NCI-H82 treated with DMSO at 0.1 percent for 48 hours (cell line): ENCODE measurements around the gene KLC1.
"Not testable (repeated sequence)": the region's sequence is repeated elsewhere in the genome, so short reads cannot be mapped to it uniquely, and the experiment has no call there.

Experiments used
- DNase-seq: peaks from one replicate; lab custom pipeline; 2025; ENCODE audit not compliant: unreplicated experiment; lab: John Stamatoyannopoulos, UW

KLC1 gene

DNA sequence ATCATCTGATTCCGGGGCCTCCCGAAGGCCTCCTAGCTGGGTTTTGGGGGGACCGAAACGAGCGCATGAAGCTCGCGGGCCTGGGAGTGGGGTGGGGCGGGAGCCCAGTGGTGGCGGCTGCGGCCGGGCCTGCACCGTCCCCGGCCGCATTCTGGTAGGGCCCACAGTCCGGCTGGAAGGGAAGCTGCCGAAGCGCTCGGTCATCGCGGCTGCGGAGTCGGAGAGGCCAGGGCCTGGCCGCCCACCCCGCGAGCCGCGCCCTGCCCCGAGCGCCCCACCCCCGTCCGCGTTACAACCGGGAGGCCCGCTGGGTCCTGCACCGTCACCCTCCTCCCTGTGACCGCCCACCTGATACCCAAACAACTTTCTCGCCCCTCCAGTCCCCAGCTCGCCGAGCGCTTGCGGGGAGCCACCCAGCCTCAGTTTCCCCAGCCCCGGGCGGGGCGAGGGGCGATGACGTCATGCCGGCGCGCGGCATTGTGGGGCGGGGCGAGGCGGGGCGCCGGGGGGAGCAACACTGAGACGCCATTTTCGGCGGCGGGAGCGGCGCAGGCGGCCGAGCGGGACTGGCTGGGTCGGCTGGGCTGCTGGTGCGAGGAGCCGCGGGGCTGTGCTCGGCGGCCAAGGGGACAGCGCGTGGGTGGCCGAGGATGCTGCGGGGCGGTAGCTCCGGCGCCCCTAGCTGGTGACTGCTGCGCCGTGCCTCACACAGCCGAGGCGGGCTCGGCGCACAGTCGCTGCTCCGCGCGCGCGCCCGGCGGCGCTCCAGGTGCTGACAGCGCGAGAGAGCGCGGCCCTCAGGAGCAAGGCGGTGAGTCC is at the start of gene KLC1:
TSS of gene KLC1 (plus strand) at position 528 of the 819 bp plus-strand sequence. CDS start 25,354 bp downstream, outside the sequence.
- no peak for DNase-seq

GRCh38 chr14:103581206-103581605 is 47.8 kb upstream of the KLC1 start:
- DNase-seq: no peak

GRCh38 chr14:103581954-103582703 is 46.9 kb upstream of the KLC1 start:
- no peak for DNase-seq

- DNase-seq: no peak
These were observed 44.6 kb upstream of the KLC1 start for GRCh38 chr14:103584326-103584915.

- no peak for DNase-seq
These were observed 35.4 kb upstream of the KLC1 start for GRCh38 chr14:103593577-103593976.

DNA sequence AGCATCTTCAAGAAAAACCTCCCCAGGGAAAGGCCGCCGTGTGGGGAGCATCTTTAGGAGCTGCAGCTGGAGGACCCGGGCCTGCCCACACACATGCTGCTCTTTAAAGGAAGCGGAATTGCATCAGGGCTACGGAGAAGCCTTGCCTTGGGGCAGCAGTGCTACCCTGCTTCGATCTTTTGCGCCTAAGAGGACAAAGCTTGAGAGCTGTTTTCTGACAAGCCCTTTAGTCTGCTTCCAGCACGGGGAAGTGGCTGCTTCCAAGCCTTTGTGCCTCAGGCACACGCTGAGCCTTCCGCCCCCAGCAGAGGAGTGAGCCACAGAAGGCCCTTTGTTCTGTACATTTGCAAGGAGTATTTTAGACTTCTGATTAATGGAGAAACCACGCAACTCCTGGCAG is 34.7 kb upstream of the KLC1 start:
- no peak for DNase-seq

DNA sequence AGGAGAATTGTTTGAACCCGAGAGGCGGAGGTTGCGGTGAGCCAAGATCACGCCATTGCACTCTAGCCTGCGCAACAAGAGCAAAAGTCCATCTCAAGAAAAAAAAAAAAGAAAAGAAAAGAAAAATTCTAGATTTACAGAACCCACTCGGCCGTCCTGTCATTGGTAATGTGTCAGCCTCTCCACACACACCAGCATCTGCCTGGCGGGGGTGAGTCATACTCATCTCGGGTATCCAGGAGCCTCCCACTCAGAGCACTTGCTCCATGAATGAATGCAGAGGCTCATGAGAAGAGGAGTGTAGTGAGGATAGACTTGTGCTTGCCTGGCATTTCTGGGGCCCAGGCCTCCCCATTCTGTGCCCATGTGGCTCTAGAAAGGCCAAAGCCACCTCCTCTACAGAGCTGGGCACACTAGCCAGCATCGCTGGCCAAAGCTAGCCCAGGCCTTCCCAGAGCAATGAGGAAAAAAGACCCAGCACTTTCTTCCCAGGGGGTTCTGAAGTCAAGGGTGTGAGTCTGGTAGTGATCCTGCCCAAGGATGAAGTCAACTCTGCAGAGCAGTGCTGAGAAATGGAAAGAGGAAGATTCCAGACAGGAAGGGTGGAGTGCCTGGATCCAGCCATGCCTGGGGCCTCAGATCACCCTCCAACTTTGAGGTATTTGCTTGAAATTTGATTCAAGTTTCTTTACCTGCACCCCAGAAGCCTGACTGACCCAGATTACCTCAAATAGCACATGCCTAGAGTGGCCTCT is 31.2 kb upstream of the KLC1 start:
- DNase-seq: no peak

GRCh38 chr14:103600503-103600902 is 28.5 kb upstream of the KLC1 start:
- no peak for DNase-seq

GRCh38 chr14:103604620-103605019 is 24.4 kb upstream of the KLC1 start:
- no peak for DNase-seq

DNA sequence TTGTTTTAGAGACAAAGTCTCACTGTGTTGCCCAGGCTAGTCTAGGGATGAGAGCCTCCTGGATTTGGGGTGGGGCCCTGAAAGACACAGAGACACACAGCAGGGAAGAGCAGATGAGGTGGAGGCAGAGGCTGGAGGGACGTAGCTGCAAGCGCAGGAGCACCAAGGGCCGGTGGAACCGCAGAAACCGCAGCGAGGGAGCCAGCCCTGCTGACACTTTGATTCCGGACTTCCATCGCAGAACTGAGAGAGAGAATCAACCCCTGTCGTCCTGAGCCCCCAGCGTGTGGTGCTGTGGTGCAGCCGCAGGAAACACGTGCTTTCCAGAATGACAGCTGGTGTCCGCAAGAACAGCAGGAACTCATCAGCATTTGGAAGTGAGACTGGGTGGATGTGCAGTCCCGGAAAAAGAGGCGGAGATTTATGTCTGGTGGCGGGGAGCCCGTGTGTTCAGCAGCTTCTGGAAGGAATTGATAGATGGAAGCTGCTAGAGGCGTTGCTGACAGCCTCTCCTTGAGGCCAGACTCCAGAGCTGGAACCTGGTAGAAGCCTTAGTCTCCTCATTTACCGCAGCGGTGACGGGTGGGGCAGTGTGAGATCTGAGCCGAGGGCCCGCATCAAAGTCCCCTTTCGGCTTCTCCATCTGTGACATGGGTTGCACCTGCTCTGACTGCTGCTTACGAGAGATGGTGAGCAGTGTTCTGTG is 21.9 kb upstream of the KLC1 start:
- DNase-seq: peak; percentile 71

GRCh38 chr14:103607822-103608221 is 21.2 kb upstream of the KLC1 start:
- DNase-seq: no peak

DNA sequence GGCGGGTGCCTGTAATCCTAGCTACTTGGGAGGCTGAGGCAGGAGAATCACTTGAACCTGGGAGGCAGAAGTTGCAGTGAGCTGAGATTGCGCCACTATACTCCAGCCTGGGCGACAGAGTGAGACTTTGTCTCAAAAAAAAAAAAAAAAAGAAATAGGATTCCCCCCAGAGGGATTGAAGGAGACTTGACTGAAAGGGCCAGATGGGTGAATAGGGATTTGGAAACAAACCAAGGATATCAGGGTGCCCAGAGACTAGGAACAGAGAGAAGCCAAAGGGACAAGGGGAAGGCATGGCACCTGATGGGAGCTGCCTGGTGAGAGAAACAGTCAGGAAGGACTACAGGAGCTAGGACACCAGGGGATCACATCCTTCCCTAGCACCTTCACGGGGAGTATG is 19.9 kb upstream of the KLC1 start:
- not testable (repeated sequence) for DNase-seq

DNA sequence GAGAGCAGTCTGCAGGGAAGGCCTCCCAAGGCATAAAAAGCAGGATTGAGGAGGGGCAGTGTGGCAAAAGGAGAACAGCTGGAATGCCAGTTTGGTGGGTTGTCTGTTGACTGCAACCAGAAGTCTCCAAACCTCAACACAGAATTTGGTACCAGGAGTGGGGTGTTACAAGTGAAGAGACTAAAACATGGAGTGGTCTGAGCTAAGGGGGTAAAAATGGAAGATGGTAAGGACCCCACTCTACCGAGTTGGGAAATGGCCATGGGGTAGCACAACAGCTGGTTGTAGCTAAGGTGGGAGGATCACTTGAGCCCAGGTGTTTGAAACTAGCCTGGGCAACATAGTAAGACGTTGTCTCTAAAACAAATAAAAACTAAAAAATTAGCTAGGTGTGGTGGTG is 17.8 kb upstream of the KLC1 start:
- no peak for DNase-seq

GRCh38 chr14:103613517-103613916 is 15.5 kb upstream of the KLC1 start:
- no peak for DNase-seq

DNA sequence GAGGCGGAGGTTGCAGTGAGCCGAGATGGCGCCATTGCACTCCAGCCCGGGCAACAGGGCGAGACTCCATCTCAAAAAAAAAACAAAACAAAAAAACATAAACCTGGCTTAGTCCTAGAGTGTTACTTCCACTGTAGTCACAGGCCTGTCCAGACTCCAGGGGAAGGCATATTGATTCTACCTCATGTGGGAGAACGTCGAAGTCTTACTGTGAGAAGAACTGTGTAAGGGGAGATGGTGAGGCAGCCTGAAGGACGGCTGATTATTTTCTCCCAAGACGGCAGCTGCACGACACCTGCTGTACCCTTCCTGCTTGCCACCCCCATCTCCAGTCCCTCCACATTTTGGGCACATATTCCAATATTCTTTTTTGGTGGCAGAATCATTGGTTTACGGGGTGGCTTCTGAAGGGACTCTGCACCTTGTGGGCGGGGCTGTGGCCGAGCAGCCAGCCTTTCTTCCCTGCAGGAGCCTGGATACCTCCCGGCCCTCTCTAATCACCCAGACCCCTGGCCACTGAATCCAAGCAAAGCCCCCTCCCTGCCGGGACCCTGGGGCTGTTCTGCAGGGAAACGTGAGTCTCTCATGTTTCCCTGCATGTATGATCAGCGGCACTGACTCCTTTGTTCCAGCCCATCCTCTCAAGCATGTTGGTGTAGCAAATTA is 12.2 kb upstream of the KLC1 start:
- no peak for DNase-seq

DNA sequence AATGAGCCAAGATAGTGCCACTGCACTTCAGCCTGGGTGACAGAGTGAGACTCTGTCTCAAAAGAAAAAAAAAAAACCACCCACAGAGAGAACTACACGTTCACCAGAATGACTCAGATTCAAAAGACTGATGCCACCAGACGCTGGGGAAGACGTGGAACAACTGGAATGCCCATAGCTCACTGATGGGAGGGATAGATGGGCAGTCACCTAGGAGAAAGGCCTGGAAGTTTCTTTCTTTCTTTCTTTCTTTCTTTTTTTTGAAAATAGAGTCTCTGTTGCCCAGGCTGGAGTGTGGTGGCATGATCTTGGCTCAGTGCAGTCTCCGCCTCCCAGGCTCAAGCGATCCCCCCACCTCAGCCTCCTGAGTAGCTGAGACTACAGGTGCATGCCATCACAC is 10.0 kb upstream of the KLC1 start:
- DNase-seq: no peak

DNA sequence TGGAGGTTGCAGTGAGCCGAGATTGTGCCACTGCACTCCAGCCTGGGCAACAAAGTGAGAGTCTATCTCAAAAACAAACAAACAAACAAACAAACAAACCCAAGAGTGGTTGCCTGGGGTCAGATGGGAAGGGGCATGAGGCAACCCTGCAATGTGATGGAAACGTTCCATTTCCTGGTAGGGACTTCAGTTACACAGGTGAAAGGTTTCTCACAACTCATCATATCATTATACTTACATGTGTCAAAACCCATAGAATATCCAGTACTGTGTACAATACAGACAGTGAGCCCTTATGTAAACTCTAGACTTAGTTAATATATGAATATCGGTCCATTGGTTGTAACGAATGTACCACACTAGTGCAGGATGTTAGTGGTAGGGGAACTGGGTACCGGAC is 7.2 kb upstream of the KLC1 start:
- DNase-seq: no peak

DNA sequence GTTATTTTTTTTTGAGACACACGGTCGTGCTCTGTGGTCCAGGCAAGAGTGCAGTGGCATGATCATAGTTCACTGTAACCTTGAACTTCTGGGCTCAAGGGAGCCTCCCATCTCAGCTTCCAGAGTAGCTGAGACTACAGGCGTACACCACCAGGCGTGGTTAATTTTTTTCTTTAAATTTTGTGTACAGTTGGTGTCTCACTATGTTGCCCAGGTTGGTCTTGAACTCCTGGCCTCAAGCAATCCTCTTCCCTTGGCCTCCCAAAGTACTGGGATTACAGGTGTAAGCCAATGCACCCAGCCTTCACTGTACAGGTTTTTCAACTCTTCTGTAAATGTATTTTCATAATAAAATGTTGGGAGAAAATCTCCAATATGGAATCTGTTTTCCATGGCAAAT is 5.7 kb upstream of the KLC1 start:
- DNase-seq: no peak

DNA sequence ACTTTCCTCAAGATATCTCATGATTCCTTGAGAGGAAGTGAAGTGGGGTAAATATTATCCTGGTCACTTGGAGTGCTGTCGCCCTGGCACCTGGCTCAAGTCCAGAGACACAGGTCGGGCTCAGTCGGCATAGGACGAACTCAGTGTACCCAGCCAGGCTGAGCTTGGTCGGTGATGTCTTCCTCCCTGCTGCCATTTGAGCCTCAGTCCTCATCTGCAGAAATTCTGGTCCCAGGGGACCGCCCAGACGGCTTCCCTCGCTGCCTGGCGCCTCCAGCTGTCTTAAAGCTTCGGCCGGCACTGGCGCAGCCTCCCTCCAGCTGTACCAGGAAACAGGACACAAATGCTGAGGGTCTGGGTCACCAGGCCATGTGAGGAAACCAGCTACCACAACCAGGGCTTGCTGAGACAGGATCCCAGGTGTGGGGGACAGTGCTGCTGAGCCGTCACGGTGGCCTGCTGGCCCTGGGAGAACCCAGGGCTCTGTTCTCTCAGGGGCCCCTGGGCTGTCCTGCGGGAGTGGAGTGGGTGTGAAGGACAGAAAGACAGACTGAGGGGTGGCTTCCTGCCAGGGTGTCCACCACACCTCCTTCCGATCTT is 5.0 kb upstream of the KLC1 start:
- DNase-seq: peak; percentile 38

DNA sequence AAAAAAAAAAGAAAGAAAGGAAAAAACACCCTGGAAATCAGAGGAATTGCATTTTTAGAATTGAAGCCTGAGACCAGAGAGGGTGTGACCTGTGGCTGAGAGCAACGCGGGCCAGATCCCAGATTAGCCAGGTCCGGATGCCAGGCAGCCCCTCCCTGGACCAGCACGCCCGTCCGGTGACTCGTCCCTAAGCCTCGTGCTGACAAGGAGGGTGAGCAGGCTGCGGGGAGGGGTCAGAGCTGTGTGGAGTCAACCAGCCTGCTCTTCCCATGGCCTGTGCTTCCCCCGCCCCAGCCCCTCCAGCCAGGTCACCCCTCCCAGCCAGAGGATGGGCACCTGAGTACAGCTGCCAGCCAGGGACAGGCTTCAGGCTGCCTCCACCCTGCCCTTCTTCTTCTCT is 4.2 kb upstream of the KLC1 start:
- no peak for DNase-seq
